Colonic mucosa (tissue), 4 donors: ENCODE measurements around the gene RFFL. TPM values are rescaled to one million over a fixed set of nuclear protein-coding genes. Genes with fewer than 3 reads are reported as not detected.

ENCODE experiments used
- DNase-seq: peaks from one replicate; pipeline ENCODE4 v3.0.0-alpha.2; 2020
- H3K27ac ChIP-seq: fragments of 200-600 bp; one replicate; pipeline ENCODE4 v1.8.0; 2021
- H3K27me3 ChIP-seq: fragments of 200-600 bp; one replicate; pipeline ENCODE4 v1.8.0; 2021
- H3K36me3 ChIP-seq: fragments of 200-600 bp; one replicate; pipeline ENCODE4 v1.8.0; 2021
- H3K4me1 ChIP-seq: fragments of 200-600 bp; one replicate; pipeline ENCODE4 v1.8.0; 2021; ENCODE audit warnings: mild to moderate bottlenecking
- H3K4me3 ChIP-seq: fragments of 200-600 bp; one replicate; pipeline ENCODE4 v1.8.0; 2021
- H3K9ac ChIP-seq, 2 donors: one replicate each; pipeline ENCODE4 v1.7.0; 2013; ENCODE audit warnings: control low read depth in 2 of 2, low read depth in 2 of 2, low read length in 2 of 2
- H3K9me3 ChIP-seq: fragments of 200-600 bp; one replicate; pipeline ENCODE4 v1.8.0; 2021
- intact Hi-C: fragments of 100-400 bp; cut with DNase I; formaldehyde crosslinking; loops from one replicate; pipeline ENCODE4 v1.14.1; 2022
- total RNA-seq, 2 donors: library from RNA; stranded (reverse); fragmentation: NEBNext Ultra II Directional in 1 of 2; extraction: Animal tissue kit (Norgen Biotek cat#: 25700) in 1 of 2; gene quantifications; one replicate each; pipeline ENCODE4 v1.2.1, GENCODE V29; 2021
- TF ChIP-seq, protein P1 (sequence below): fragments of 200-600 bp; IDR thresholded peaks from one replicate; pipeline ENCODE4 v1.8.0; 2022; ENCODE audit warnings: antibody characterized with exemption, mild to moderate bottlenecking
- donor health status: healthy.
- donor health status: DM: no; HTN: no; CAD: no.
- donor health status: DM: no; HTN: no; CAD: no.

RFFL gene
- total RNA-seq, 2 donors from 2014 or later, result 48.4 to 82.5 TPM

DNA sequence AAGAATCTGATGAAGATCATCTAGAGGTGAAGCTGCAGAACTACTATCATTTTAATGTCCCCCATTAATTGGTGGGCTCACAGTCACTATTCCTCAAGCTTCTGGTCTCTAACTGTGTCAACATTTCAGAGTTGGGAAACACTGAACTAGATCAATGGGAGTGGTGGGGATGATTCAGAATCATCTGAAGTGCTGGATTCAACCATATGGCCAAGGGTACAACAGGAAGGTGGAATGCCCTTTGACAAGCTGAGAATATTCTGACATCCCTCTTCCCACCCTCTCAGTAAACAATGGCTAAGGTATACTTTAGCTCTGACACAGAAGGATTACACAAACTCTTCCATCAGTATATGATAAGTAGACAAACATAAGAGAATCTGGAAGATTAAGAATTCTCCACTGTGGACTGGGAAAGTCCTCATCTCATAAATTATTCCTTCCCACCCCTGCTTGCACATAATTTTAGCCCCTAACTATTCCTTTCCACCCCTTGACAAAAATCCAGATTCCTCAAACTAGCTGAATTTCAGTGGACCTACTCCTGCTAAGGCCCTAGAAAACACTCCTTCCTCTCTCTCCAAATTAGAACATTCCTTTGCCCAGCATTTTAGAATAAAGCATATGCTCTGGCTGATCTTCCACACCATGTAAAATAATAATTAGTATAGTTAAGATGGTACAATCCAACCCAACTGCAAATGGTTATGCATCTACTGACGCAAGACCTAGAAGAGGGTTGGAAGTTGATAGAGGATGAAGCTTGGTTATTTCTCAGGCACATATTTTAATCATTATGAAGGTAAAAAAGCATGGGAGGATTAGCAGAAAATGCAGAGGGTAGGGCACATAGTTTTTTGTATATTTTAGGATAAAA lies 16.3 kb upstream of the RFFL start:
- Histone ChIP-seq H3K9ac (no peak overlapping the region), H3K36me3 (no peaks in the 10 kb centered on the region), H3K27ac (peak overlapping the region; percentile 45), H3K4me1 (peaks cover 14% of the 10 kb centered on the region), H3K27me3 (no peaks in the 10 kb centered on the region), H3K4me3 (no peak overlapping the region), H3K9me3 (no peaks in the 10 kb centered on the region)
- TF ChIP-seq, protein P1, sequence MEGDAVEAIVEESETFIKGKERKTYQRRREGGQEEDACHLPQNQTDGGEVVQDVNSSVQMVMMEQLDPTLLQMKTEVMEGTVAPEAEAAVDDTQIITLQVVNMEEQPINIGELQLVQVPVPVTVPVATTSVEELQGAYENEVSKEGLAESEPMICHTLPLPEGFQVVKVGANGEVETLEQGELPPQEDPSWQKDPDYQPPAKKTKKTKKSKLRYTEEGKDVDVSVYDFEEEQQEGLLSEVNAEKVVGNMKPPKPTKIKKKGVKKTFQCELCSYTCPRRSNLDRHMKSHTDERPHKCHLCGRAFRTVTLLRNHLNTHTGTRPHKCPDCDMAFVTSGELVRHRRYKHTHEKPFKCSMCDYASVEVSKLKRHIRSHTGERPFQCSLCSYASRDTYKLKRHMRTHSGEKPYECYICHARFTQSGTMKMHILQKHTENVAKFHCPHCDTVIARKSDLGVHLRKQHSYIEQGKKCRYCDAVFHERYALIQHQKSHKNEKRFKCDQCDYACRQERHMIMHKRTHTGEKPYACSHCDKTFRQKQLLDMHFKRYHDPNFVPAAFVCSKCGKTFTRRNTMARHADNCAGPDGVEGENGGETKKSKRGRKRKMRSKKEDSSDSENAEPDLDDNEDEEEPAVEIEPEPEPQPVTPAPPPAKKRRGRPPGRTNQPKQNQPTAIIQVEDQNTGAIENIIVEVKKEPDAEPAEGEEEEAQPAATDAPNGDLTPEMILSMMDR, result no peak
- no peak for DNase-seq
- intact Hi-C loops, result no loop called here

DNA sequence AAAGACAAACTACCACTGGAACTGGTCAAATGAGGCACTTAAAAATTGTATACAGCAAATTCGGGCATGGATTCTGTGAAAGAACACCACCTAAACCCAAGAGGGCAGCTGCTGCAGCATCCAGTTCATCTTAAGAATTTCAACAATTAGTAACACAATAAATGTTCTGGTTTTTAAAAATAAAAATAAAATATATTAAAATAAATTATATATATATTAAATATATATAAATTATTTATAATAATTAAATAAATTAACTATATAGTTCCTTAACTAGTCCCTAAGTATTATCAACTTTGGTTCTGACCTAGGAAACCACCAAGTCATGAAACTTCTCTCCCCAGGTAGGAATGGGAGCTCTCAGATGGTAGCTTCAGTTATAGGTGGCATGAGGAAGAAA lies 13.4 kb upstream of the RFFL start:
- Histone ChIP-seq H3K27ac (no peak overlapping the region), H3K4me3 (no peak overlapping the region), H3K9me3 (no peaks in the 10 kb centered on the region), H3K9ac (peak overlapping the region in 1 of 2 donors; percentile 19), H3K27me3 (no peaks in the 10 kb centered on the region), H3K4me1 (peaks cover 15% of the 10 kb centered on the region), H3K36me3 (no peaks in the 10 kb centered on the region)
- no peak for DNase-seq
- TF ChIP-seq, protein P1, result no peak
- intact Hi-C loops, result no loop called here

DNA sequence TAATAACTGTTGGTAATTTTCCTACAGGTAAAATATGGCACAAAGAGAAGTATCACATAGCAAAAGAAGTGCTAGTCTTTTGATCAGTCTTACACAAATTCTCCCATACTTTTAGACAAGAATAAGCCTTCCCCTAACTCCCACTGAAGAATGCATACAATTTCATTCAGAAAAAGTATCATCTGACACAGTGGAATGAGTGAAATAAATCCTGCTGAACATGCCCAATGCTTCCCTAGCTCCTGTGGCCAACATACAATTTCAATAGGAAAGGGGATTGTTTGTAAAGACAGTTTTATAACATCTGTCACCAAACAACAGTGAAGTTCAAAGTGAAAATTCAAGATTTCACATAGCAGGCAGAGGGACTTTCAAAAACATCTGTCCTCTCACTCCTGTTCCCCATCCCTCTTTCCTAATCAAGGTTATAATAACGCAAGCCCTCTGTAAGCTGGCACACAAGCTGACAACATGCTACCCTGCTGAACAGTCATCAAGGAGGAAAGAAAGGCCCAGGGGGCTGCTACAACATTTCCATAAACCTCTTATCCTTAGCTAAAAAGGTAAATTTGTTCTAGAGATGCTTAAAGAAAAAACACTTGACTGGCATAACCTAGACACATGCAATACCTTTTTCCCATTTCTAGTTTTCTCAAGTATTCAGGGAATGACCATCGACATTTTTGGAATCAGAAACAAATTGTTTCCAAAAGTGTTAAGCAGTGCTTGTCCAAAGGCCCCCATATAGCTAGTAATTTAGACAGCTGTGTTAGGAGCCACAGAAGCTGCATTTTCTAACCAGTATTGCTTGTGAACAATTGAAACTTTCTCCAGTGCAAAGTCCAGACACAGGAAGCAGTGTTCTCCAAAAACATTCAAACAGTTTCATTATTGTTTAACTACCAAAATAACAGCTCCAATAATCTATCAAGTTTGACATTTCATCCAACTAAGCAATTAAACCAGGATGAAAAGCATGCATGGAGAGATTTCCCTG lies 11.5 kb upstream of the RFFL start:
- peak overlapping the region in 1 of 2 donors; percentile 13 for H3K9ac ChIP-seq
- peaks cover 9% of the 10 kb centered on the region for H3K4me1 ChIP-seq
- intact Hi-C loops, result no loop called here
- TF ChIP-seq, protein P1, result no peak
- H3K27me3 ChIP-seq, result no peaks in the 10 kb centered on the region
- H3K9me3 ChIP-seq, result no peaks in the 10 kb centered on the region
- H3K36me3 ChIP-seq, result no peaks in the 10 kb centered on the region
- DNase-seq, result no peak
- no peak overlapping the region for H3K4me3 ChIP-seq
- peak overlapping the region; percentile 52 for H3K27ac ChIP-seq

DNA sequence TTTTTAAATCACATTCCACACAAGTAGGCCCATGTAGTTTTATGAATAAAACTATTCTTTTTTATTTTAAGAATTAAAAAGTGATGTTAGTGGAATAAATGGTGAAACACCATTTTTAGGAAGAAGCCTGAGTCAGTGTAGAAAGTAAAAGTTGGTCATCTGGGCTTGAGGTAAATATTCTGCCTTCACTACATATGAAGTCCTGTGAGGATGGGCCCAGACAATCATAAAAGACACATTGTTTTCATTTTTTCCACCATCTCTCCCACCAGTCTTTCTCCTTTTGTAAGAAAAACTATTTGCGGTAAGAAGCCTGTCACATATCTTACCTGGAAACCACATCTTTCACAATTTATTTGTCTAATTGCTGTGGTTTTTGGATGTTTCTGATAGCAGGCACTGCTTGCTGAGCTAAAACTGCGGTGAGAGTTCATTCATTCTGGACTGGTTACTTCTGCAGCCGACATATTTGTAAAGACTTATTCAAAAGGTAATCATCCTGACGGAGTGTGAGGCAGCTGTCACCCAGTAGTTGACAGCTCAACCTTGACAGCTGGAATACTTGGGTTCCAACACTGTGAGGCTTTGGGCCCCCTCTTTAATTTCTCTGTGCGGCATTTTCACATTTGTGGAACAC lies 10.6 kb upstream of the RFFL start:
- TF ChIP-seq, protein P1, result no peak
- Histone ChIP-seq H3K4me1 (peaks cover 9% of the 10 kb centered on the region), H3K27me3 (no peaks in the 10 kb centered on the region), H3K36me3 (no peaks in the 10 kb centered on the region), H3K9me3 (no peaks in the 10 kb centered on the region), H3K4me3 (no peak overlapping the region), H3K9ac (no peak overlapping the region), H3K27ac (peak overlapping the region; percentile 6)
- DNase-seq, result no peak
- intact Hi-C loops, result no loop called here
